Measurements from ENCODE around the gene CAMTA1.

Gene CAMTA1

DNA sequence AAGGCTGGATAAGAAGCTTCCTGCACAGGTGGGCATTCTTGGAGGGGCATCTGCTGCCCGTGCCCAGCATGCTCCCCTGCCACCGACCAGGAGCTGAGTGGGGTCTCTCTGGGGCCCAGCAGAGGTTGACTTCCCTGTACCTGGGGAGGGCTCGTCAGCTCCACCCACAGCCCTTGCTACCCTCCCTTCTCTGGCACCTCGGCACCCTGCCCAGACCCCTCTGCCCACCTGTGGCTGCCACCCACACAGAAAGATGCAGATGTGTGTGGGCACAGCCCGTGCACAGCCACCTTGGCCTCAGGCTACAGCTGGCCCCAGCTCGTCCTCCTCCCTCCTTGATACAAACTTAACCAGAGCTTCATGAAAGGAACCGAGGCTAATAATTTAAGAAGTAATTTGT is 744.7 kb downstream of the CAMTA1 start:
- no peak for DNase-seq (ENCODE audit: low read depth in 3 of 3)

DNA sequence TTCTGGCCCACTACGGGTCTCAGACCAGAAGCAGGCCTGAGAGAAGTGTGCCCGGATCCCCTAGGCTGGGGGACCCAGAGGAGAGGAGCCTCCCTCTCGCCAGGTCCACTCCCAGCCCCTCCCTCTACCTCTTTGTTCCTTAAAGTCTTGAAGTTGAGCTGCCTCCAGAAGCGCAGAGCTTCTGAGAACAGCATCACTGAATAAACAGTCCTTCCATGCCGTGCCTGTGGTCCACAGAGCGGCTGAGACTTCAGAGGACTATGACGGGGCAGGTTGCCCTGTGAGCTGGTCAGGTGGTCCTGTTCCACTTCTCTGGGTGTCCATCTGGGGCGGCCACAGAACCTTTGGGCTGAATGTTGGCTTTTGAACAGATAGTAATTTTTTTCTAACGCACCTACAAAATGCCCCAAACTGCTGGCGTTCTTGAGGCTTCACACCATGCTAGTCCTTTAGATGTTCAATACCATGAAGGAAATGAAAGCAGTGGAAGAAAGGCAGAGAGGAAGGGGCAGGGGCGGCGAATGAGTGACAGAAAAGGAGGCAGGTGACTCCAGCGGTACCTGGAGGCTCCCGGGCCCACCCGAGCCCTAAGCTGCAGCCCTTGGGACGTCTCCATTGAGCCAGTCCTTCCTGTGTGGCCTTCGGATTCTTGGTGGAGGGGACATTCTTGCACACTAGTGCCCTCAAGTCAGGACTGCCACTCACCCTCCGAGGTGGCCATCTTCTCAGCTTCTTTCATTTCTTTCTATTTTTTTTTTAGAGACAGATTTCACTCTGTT is 746.5 kb downstream of the CAMTA1 start:
- DNase-seq (ENCODE audit: low read depth in 3 of 3): no peak

DNA sequence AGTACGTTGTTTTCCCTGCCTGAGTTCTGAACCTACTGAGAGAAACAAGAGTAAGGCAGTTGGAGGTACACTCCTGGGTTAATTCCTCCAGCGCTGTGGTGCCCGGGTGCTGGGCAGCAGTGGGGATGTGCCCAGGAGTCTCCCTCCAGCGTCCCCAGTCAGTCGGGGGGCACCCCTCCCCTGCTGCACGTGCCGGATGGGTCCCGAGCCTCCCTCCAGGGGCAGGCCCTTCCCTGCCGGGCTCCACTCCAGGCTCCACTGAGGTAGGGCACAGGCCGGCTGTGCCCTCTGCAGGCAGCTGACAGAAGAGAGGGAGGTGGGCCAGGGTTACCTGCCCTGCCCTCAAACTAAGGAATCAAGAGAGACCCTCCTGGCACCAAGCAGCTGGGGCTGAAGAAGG is 747.8 kb downstream of the CAMTA1 start:
- DNase-seq (ENCODE audit: low read depth in 3 of 3): no peak

DNA sequence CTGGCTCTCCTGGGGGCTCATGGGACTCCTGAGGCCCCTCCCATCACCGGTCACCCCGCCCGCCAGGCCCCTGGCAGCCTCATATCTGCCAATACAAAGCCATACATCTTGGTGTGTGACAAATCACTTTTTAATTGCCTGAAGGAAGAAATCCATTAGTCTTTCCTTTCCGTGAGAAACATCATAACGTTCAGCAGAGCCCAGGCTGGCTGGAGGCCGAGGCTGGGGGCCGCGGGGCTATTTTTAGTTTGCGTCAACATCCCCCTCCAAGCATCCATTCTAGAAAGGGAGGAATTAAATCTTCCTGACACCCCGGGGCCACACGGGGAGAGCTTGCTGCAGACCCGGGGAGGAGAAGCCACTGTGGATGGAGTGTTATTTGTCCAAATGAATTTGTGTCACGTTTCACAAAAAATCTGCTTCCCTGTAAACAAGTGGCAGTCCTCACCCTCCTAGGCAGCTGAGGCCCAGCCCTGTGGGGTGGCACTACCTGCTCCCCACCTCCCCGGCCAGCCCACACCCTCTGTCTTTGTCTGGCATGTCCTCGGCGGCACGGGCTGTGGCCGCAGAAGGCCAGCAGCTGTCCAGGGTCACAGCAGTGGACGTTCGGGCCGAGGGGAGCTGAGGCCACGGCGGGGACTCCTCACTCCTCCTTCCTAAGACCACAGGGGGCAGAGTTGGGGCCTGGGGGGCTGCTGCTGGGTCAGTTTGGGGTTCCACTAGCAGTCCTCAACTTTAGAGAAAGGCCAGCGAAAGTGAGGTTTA is 749.0 kb downstream of the CAMTA1 start:
- no peak for DNase-seq (ENCODE audit: low read depth in 3 of 3)

DNA sequence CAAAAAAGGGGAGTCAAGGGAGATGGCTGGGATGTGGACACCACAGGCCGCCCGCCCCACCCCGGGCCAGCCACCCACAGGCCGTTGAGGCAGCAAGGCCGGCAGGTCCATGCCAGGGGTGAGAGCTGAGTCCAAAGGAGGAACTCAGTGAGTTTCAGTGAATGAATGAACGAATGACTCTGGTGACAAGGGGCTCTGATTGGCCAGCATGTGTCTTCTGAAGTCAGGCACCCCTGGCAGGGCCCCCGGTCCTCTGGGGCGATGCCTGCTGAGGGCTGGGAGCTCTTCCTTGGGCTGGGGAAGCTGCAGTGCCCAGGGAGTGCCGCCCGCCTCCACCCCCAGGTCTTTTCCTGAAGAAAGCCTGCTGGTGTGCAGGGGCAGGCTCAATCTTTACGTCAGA is 749.8 kb downstream of the CAMTA1 start:
- DNase-seq (ENCODE audit: low read depth in 3 of 3): no peak

DNA sequence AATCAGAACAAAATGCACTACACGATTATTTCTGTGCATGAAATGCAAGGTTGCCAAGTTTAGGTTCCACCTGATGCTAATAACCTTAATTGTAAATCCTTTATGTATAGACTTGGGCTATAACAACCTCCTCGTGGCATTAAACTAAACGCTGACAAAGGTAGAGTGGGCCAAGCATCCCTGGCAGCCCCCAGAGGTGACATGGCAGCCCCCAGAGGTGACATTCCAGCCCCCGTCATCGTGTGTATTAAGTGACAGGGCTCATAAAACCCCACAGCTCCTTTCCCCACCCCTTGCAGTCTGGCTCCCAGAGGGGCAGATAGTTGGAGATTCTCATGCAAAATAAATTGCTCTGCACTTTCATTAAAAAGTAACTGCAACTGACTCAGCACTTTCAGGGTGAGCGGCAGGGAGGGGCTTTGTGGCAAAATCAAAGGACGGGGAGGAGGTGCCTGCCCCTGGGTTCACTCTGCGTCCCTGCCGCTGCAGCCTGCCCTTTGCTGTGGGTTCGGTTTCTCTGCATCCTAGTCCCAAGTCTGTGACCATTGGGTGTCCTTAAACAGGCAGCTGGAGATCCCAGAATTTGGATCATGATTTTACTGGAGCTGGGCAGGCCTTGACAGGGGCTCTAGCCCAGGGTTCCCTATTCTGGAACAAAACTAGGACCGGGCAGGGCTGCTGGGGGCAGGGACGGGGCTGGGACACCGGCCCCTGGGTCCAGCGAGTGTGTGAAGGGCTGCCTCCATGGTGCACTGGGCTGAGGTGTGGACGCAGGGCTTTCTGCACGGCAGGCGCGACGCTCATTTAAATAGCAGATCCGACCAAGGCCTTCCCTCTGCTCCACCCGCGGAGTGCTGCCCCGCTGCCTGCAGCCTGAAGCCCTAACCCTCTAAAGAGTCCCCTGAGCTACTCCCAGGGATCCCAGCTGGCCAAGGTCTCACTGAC is 751.0 kb downstream of the CAMTA1 start:
- no peak for DNase-seq (ENCODE audit: low read depth in 3 of 3)

DNA sequence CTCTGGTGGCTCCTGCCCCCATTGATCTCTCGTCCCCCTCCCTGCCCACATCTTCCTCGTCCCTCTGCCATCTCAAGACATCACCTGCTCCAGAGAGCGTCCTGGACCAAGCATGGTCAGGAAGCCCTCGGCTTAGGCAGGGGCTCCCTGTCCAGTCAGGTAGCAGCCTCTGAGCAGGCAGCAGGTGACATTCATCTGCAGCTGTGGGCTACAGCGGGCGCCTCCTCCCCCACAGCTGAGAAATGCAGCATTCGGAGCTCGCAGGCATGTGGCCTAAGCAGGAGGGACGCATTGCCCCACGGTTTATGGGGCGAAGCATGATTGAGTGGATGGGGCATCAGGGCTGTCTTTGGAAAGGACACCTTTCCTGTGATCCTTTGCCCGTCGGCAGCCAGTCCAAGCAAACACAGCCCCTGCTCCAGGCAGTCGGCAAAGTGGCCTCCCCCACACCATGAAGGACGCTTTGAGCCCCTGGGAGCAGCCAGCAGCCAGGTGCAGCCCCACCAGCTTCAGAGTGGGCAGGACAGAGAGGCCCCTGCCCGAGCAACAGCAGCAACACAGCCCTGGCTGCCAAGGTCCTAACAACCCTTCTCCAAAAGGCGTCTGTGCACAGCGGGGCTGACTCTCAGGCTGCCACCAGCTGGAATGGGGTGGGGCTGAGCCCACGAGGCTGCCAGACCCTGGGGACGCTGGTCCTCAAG is 751.8 kb downstream of the CAMTA1 start:
- DNase-seq (ENCODE audit: low read depth in 3 of 3): no peak

DNA sequence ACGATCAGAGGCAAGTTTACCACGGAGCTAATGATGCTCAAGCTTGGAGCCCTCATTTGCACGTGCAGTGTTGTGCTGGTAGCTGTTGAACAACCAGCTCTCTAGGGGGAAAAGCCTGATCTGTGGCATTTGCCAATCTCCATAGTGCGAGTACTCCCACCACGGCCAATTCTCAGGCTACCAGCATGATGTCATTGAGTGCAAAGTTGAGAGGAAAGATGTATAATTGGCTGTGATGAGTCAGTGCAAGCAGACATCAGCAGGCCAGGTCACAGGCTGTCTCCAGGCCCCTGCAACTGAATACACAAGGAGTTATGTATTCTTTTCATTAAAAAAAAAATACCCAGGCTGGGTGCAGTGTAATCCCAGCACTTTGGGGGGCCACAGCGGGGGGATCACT is 752.8 kb downstream of the CAMTA1 start:
- DNase-seq (ENCODE audit: low read depth in 3 of 3): no peak

DNA sequence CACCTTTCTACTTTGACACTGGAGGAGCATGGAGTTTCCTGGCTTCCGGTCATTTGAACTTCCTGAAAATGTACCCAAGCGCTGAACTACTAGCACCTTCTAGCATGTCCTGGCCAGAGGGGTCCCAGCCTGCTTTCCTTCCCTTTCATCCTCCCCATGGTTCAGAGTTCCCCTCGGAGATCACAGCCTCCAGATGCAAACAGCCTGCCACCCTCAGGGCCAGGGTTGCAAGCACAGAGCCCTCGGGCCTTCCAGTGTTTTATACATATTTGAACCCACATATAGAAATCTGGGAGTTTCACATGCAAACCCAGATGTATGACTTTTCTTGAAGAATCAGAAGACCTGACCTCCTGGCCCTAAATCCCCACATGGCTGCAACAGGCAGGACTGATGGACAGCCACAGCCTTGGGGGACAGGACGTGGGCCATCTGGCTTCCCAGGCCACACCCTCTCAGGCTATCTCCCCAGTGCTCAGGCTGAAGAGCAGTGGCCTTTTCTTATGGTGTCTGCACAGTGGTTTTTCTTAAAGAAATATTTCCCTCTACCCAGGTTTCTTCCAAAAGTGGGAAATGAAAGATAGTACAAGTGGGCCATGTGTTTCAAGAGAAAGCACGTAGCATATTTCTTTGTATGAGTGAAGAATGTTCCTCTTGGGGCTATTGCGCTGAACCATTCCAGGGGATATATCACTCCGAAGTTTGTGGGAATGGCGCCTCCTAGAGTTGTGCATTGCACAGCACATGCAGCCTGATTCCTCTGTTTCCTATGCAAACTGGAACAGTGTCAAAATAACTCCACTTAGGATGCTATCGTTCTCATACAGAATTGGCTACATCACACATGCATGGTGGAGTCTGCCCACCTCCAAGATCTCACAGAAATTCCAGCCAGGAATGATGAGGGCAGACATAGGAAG is 753.9 kb downstream of the CAMTA1 start:
- no peak for DNase-seq (ENCODE audit: low read depth in 3 of 3)

DNA sequence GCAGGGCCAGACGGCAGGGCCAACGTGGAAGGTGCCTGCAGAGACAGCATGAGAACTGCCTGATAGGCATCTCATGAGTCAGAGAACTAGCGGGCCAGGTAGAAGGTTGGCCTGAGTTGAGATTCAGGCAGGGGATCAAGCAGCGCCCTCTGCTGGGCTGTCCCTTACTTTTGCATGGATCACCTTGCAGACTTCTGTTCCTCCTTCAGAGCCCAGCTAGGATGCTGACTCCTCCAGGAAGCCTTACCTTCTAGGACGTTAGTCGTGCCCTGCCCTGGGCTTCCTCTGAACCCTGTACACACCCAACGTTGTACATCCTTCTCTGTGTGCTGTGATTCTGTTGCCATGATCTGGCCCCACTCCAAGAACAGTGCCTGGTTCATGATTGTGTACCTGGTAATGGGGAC is 754.5 kb downstream of the CAMTA1 start:
- peak in 1 of 3 donors; percentile 14 for DNase-seq (ENCODE audit: low read depth in 3 of 3)

DNA sequence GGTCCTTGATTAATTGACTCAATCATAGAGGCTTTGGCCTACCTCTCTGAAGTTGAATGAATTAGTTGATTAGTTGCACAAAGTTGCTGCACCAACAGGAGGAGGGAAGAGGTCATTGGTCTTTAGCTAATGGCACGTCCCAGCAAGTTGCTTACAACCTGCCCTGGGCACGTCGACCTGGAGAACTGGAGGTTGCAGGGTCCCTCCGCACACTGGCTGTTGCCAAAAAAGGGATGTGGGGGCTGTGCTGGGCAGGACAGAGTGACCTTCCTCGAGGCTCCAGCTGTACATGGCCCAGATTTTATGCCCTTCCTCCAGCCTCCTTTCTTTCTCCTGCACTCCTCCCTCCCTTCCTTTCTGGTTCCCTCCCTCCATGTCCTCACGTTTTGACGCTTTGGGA is 755.6 kb downstream of the CAMTA1 start:
- no peak for DNase-seq (ENCODE audit: low read depth in 3 of 3)

DNA sequence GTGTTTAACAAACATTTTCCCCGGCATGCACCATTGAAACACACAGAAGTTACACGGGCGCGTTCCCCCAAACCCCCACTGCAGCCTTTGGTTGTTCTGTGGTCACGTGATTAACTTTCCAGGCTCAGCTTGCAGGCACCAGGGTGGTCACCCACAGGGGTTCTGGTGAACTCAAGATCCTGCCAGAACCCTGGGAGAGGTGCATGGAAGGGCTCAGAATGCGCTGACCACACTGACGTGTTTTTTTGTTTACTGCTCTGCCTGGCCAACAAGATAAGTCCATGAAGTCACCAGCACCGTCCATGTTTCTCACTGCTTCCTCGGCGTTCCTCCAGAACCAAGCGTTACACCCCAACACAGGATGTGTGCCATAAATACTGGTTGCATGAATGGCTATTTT is 756.4 kb downstream of the CAMTA1 start:
- no peak for DNase-seq (ENCODE audit: low read depth in 3 of 3)

DNA sequence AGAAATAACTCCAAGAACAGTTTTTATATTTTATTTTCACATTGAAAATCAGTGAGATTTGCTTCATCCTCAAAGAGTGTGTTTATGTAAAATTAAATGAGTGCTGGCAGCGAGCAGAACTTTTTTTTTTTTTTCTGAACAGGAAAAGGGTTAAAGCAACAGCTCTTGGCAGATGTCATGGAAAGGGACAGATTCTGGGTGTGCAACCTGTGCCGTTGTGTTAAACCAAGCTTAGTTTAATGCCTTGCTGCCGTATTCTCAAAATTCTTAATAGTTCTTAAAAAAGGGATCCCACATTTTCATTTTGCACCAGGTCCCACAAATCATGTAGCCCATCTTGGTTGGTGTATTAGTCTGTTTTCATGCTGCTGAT is 758.5 kb downstream of the CAMTA1 start:
- DNase-seq (ENCODE audit: low read depth in 3 of 3): no peak

DNA sequence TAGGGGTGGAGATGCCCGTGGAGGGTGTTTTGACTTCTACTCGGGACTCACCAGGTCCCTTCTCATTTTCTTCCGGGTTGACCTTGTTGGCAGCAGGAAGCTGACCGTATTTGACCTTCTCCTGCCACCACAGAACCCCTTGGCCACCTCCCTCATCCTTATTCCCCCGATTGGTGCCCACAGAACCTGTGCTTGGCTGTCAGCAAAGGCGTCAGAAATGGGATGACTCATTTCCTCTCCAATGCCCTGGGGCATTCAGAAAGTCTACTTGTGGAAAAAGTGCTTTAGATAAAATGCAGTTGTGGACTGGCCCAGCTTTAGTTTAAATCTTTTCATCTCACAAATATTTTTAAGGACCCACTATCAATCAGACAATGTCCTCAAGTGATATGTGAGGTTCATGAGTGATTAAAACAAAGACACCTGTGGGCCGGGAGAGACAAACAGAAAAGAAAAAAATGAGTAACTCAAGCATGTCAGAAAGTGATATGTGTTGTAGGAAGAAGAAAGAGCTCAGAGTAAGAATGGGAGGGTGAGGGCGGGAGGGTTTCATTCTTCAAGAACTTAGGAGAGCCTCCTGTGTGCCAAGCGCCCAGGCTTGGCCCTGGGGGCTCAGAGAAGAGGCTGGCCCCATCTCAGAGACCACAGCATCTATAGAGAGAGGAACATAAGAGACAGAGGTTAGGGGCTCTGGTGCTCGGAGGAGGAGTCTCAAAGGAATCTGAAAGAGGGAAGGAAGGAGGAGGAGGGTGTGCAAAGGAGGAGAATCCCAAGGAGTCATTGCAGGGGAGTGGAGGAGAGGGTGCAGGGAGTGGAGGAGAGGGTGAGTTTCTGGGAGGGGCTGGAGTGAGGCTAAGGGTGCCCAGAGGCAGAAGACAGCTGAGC is 764.3 kb downstream of the CAMTA1 start:
- DNase-seq (ENCODE audit: low read depth in 3 of 3): peak; percentile 28 to 45 (median 39)

DNA sequence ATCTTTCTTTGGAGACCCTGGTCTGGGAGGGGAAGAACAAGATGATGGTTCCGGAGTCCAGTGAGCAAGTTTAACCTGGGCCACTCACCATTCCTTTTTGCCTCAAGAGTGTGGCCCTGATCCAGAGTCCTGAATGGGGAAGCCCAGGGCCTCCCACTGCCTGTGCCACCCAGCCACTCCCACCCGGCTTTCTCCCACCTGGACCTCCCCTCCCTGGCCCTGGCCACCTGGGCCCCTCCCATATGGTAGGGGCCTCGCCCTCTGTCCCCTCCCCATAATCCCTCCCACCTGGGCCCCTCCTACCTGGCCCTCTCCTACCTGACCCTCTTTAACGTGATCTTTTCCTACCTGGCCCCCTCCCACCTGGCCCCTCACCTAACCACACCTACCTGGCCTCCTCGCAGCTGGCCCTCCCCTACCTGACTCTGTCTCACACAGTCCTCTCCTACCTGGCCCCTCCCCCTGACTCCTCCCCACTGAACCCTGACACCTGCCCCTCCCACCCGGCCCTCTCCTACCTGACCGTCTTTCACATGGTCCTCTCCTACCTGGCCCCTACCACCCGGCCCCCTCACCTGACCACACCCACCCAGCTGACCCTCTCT is 765.1 kb downstream of the CAMTA1 start:
- DNase-seq (ENCODE audit: low read depth in 3 of 3): no peak

DNA sequence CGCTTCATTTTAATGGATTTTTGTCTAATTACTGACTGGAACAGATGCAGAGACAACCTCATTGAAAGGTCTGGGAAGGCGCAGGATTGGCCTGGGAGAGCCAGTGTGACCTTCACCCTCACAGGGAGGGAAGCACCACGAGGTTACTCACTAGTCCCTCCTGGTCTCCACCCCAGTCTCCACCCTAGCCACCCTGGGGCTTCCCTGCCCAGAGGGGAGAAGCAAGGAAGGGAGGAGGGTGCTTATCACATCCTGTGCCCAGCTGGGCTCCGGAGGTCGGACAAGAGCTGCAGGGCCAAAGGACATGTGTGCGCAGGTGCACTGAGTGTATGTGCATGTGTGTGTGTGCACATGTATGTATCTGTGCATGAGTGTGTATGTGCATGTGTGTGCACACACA is 765.7 kb downstream of the CAMTA1 start:
- no peak for DNase-seq (ENCODE audit: low read depth in 3 of 3)

DNA sequence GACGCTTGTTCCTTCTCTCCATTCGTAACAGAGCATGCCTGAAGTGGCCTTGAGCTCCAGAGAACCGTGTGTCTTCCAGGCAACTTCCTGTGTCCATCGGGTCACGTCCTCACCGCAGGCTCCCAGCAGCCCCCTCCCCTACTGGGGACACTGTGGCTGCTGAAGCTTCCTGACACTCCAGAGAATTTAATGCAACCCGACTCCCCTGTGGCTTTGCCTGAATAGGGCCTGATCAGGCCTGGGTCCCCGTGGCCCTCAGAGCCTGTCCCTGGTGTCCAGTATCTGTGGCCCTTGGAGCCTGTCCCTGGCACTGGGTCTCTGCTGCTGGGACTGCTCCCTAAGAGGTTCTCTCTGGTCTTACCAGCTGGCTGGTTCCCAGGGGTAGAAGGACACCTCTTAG is 766.2 kb downstream of the CAMTA1 start:
- DNase-seq (ENCODE audit: low read depth in 3 of 3): no peak

DNA sequence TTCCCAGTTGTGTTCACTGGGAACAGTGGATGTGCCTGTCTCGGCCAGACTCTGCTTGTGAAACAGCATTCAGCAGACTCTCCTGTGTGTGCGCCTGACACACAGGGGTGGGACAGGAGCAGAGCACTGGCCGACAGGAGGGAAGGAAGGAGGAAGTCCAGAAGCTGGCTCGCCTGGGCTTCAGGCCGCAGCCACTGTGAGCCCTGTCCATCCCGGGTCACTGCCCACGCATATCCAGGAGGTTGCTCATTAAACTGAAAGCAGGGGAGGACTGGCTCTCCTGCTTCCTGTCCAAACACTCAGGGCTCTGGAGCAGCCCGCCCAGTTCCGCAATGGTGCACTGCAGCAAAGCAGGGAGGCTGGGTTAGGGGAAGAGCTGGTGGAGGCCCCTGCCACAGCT is 767.1 kb downstream of the CAMTA1 start:
- DNase-seq (ENCODE audit: low read depth in 3 of 3): no peak

DNA sequence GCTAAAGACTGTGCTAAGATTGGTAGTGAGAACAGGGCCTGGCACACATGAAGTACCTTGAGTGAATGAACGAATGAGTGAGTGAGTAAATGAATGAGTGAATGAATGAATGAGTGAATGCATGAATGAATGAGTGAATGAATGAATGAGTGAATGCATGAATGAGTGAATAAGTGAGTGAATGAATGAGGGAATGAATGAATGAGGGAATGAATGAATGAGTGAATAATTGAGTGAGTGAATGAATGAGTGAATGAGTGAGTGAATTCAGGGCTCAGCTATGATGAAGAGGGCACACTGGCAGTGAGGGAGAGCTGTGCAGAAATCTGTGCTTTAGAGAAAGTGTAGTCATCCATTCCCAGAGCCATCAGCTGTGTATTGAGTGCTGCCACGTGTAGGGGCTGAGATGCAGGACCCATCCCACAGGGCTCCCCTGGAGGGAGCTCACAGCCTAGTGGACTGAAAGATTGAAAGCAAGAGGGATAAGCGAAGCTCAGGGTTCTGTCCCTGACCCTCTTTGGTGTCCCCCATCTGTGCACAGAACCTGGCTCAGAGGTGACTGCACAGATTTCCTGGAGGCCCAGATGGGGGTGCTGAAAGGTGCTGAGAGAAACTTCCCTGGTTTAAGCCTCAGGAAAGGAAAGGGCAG is 767.9 kb downstream of the CAMTA1 start:
- DNase-seq (ENCODE audit: low read depth in 3 of 3): no peak

Data from stimulated activated CD4-positive, alpha-beta T cell treated with anti-CD3 and anti-CD28 coated beads, TNF-alpha, amount 100 ng/mL, for 48 hours (primary cell).